Skeletal muscle satellite cell (primary cell): ENCODE results near the gene PLEKHM1.
A peak's percentile ranks its signal among the peaks of the same experiment; 100 is the strongest.
"Not testable (repeated sequence)": the region's sequence is repeated elsewhere in the genome, so short reads cannot be mapped to it uniquely, and the experiment has no call there.

Experiments used
- H3K27me3 ChIP-seq: 2 replicates; pipeline ENCODE4 v1.7.0; 2013; ENCODE audit warnings: low read length; ENCODE audit not compliant: control insufficient read depth, insufficient read depth
- H3K36me3 ChIP-seq: 2 replicates; pipeline ENCODE4 v1.7.0; 2013; ENCODE audit warnings: mild to moderate bottlenecking, control low read depth, low read length; ENCODE audit not compliant: insufficient read depth
- H3K4me1 ChIP-seq: 2 replicates; pipeline ENCODE4 v1.7.0; 2013; ENCODE audit warnings: low read length; ENCODE audit not compliant: control insufficient read depth, insufficient read depth
- H3K4me2 ChIP-seq: 2 replicates; pipeline ENCODE4 v1.7.0; 2013; ENCODE audit warnings: mild to moderate bottlenecking, low read length
- H3K4me3 ChIP-seq: 2 replicates; pipeline ENCODE4 v1.7.0; 2013; ENCODE audit warnings: low read length
- H3K9ac ChIP-seq: 2 replicates; pipeline ENCODE4 v1.7.0; 2013; ENCODE audit warnings: mild to moderate bottlenecking, low read depth, low read length, moderate library complexity
- H3K9me3 ChIP-seq: replicated peaks from 2 replicates; pipeline ENCODE4 v1.7.0; 2013; ENCODE audit warnings: mild to moderate bottlenecking, control low read depth, low read length

The PLEKHM1 gene

GRCh38 chr17:45446872-45447625, 43.5 kb downstream of the PLEKHM1 start:
- not testable (repeated sequence) for H3K9ac ChIP-seq, H3K36me3 ChIP-seq, H3K4me3 ChIP-seq, H3K4me2 ChIP-seq, H3K9me3 ChIP-seq, H3K27me3 ChIP-seq
- peaks cover 24% of the 10 kb centered on the region for H3K4me1 ChIP-seq

- H3K9ac ChIP-seq, H3K36me3 ChIP-seq, H3K9me3 ChIP-seq, H3K27me3 ChIP-seq, H3K4me3 ChIP-seq: not testable (repeated sequence)
- Histone ChIP-seq H3K4me2 (peak overlapping the region; percentile 13), H3K4me1 (peaks cover 24% of the 10 kb centered on the region)
These were observed 44.4 kb downstream of the PLEKHM1 start for GRCh38 chr17:45445901-45446743.

- H3K4me2 ChIP-seq, H3K27me3 ChIP-seq, H3K36me3 ChIP-seq, H3K9ac ChIP-seq, H3K4me3 ChIP-seq, H3K9me3 ChIP-seq: not testable (repeated sequence)
- peaks cover 24% of the 10 kb centered on the region for H3K4me1 ChIP-seq
These were observed 45.4 kb downstream of the PLEKHM1 start for GRCh38 chr17:45444856-45445820.

GRCh38 chr17:45444301-45444700, 46.2 kb downstream of the PLEKHM1 start:
- H3K4me2 ChIP-seq, H3K9ac ChIP-seq, H3K4me3 ChIP-seq, H3K27me3 ChIP-seq, H3K9me3 ChIP-seq, H3K36me3 ChIP-seq: not testable (repeated sequence)
- H3K4me1 ChIP-seq: peaks cover 24% of the 10 kb centered on the region

GRCh38 chr17:45443371-45444260, 46.9 kb downstream of the PLEKHM1 start:
- H3K4me3 ChIP-seq, H3K4me2 ChIP-seq, H3K9ac ChIP-seq, H3K27me3 ChIP-seq, H3K9me3 ChIP-seq: not testable (repeated sequence)
- Histone ChIP-seq H3K4me1 (peaks cover 24% of the 10 kb centered on the region), H3K36me3 (peaks cover 12% of the 10 kb centered on the region)

GRCh38 chr17:45441526-45442310, 48.8 kb downstream of the PLEKHM1 start:
- peaks cover 22% of the 10 kb centered on the region for H3K36me3 ChIP-seq
- H3K4me3 ChIP-seq: no peak overlapping the region
- H3K9ac ChIP-seq: no peak overlapping the region
- no peak overlapping the region for H3K4me2 ChIP-seq
- no peaks in the 10 kb centered on the region for H3K27me3 ChIP-seq
- peaks cover 13% of the 10 kb centered on the region for H3K4me1 ChIP-seq
- no peaks in the 10 kb centered on the region for H3K9me3 ChIP-seq

- not testable (repeated sequence) for H3K9me3 ChIP-seq, H3K4me2 ChIP-seq, H3K4me3 ChIP-seq, H3K9ac ChIP-seq, H3K4me1 ChIP-seq, H3K27me3 ChIP-seq
- peaks cover 29% of the 10 kb centered on the region for H3K36me3 ChIP-seq
These were observed 49.5 kb downstream of the PLEKHM1 start for GRCh38 chr17:45440839-45441515.

GRCh38 chr17:45440161-45440778, 50.3 kb downstream of the PLEKHM1 start:
- Histone ChIP-seq H3K4me3 (no peak overlapping the region), H3K36me3 (peaks cover 29% of the 10 kb centered on the region), H3K4me1 (no peaks in the 10 kb centered on the region), H3K9me3 (no peaks in the 10 kb centered on the region), H3K27me3 (no peaks in the 10 kb centered on the region), H3K9ac (no peak overlapping the region), H3K4me2 (no peak overlapping the region)

GRCh38 chr17:45438931-45439610, 51.5 kb downstream of the PLEKHM1 start:
- Histone ChIP-seq H3K4me3 (no peak overlapping the region), H3K9me3 (no peaks in the 10 kb centered on the region), H3K4me1 (no peaks in the 10 kb centered on the region), H3K36me3 (peaks cover 25% of the 10 kb centered on the region), H3K9ac (no peak overlapping the region), H3K4me2 (no peak overlapping the region), H3K27me3 (no peaks in the 10 kb centered on the region)
